Raji (cell line): ENCODE measurements around the gene SYNGR1.

Source experiments
- POLR2A ChIP-seq: IDR thresholded peaks from 2 replicates; pipeline ENCODE4 v1.6.1; 2011; ENCODE audit warnings: low read depth, low read length, control low read depth; ENCODE audit not compliant: insufficient read depth

SYNGR1 gene

GRCh38 chr22:39379756-39380730 is 30.3 kb downstream of the SYNGR1 start:
- no peak for TF ChIP-seq POLR2A

GRCh38 chr22:39381009-39381755 is 31.4 kb downstream of the SYNGR1 start:
- no peak for TF ChIP-seq POLR2A

- no peak for TF ChIP-seq POLR2A
These were observed 32.1 kb downstream of the SYNGR1 start for GRCh38 chr22:39381930-39382329.

- no peak for TF ChIP-seq POLR2A
These were observed 32.6 kb downstream of the SYNGR1 start for GRCh38 chr22:39382410-39382809.

GRCh38 chr22:39383841-39384625 is 34.2 kb downstream of the SYNGR1 start:
- no peak for TF ChIP-seq POLR2A

- TF ChIP-seq POLR2A: no peak
These were observed 35.1 kb downstream of the SYNGR1 start for GRCh38 chr22:39384750-39385480.

- no peak for TF ChIP-seq POLR2A
These were observed 38.6 kb downstream of the SYNGR1 start for GRCh38 chr22:39388261-39389011.

GRCh38 chr22:39389420-39389819 is 39.6 kb downstream of the SYNGR1 start:
- no peak for TF ChIP-seq POLR2A

- no peak for TF ChIP-seq POLR2A
These were observed 42.7 kb downstream of the SYNGR1 start for GRCh38 chr22:39392341-39392948.

- TF ChIP-seq POLR2A: no peak
These were observed 46.4 kb downstream of the SYNGR1 start for GRCh38 chr22:39395936-39396796.

- no peak for TF ChIP-seq POLR2A
These were observed 47.0 kb downstream of the SYNGR1 start for GRCh38 chr22:39396797-39397195.

- TF ChIP-seq POLR2A: no peak
These were observed 51.5 kb downstream of the SYNGR1 start for GRCh38 chr22:39401301-39401631.
